ENCODE results near the gene IL36G. TPM values are rescaled to one million over a fixed set of nuclear protein-coding genes. Genes with fewer than 3 reads are reported as not detected.

The IL36G gene
- total RNA-seq, 2 experiments from 2014 or later, result not detected

DNA sequence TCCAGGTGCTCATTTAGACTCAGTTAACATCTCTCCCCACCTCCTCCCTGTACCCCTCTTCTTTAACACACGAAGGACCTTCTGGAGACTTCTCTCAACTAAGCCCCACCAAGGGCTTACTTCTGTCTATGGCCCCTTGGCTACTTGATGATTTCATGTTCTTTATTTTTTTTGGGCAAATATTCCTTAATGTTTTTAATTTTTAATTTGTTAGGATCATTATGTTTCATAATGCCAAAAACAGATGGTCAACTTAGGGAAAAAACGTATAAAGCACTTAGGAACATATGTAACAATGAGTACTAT, 40.9 kb upstream of the IL36G start:
- BruUV-seq (replicated peaks), result no TSS peak
- Histone ChIP-seq H3K4me3 (ENCODE audit: low read depth, low read length, poor library complexity, severe bottlenecking) (no peak overlapping the region), H3K9me2 (ENCODE audit: insufficient read depth, low read length) (no peaks in the 10 kb centered on the region), H3K4me2 (ENCODE audit: low read length) (no peak overlapping the region), H3K79me2 (ENCODE audit: insufficient read depth, low read depth, low read length) (no peaks in the 10 kb centered on the region), H3K4me1 (ENCODE audit: insufficient read depth, low read length, poor library complexity, severe bottlenecking) (no peaks in the 10 kb centered on the region), H3K36me3 (ENCODE audit: insufficient read depth, low read length) (no peaks in the 10 kb centered on the region), H3K27ac (ENCODE audit: low read depth, low read length, poor library complexity, severe bottlenecking) (no peak overlapping the region), H4K20me1 (ENCODE audit: insufficient read depth, low read length) (no peaks in the 10 kb centered on the region), H2AFZ (ENCODE audit: low read length) (no peak overlapping the region), H3K9me3 (ENCODE audit: low read length) (no peaks in the 10 kb centered on the region)
- no peak for DNase-seq (ENCODE audit: low spot score)
- intact Hi-C loops (cut with micrococcal nuclease; ENCODE audit: unreplicated experiment), result no loop called here
- POLR2A ChIA-PET, result no interaction called here
- TF ChIP-seq, protein P1, sequence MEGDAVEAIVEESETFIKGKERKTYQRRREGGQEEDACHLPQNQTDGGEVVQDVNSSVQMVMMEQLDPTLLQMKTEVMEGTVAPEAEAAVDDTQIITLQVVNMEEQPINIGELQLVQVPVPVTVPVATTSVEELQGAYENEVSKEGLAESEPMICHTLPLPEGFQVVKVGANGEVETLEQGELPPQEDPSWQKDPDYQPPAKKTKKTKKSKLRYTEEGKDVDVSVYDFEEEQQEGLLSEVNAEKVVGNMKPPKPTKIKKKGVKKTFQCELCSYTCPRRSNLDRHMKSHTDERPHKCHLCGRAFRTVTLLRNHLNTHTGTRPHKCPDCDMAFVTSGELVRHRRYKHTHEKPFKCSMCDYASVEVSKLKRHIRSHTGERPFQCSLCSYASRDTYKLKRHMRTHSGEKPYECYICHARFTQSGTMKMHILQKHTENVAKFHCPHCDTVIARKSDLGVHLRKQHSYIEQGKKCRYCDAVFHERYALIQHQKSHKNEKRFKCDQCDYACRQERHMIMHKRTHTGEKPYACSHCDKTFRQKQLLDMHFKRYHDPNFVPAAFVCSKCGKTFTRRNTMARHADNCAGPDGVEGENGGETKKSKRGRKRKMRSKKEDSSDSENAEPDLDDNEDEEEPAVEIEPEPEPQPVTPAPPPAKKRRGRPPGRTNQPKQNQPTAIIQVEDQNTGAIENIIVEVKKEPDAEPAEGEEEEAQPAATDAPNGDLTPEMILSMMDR (conservative IDR thresholded peaks at IDR 0.05; ENCODE audit: low read length), result no peak
- TF ChIP-seq EZH2phosphoT487 (IDR thresholded peaks at IDR 0.05; ENCODE audit: borderline replicate concordance, low read depth, low read length), result no peak
- CTCF ChIA-PET (ENCODE audit: unreplicated experiment), result no interaction called here

DNA sequence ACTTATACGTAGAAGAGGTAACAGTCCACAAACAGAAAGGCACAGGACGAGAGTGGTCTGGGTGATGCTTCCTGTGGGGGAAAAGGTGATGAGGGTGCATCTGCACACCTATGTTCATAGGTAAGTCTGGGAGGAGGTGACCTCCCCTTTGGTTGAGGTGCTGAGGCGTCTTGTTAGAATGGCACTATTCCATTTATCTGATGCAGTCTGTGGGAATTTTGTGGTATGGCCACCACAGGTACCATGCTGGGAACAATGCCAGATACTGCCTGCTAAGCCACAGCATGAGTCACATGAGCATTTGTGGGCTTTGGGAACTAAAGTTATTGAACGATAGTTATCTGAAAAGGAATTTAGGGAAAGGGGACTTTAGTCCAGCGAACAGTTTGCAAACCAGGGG, 38.9 kb upstream of the IL36G start:
- no peaks in the 10 kb centered on the region for H3K79me2 ChIP-seq (ENCODE audit: insufficient read depth, low read depth, low read length)
- no peak for TF ChIP-seq EZH2phosphoT487 (IDR thresholded peaks at IDR 0.05; ENCODE audit: borderline replicate concordance, low read depth, low read length)
- TF ChIP-seq, protein P1 (conservative IDR thresholded peaks at IDR 0.05; ENCODE audit: low read length), result no peak
- H3K4me1 ChIP-seq (ENCODE audit: insufficient read depth, low read length, poor library complexity, severe bottlenecking), result no peaks in the 10 kb centered on the region
- POLR2A ChIA-PET, result no interaction called here
- H4K20me1 ChIP-seq (ENCODE audit: insufficient read depth, low read length), result no peaks in the 10 kb centered on the region
- H3K4me3 ChIP-seq (ENCODE audit: low read depth, low read length, poor library complexity, severe bottlenecking), result no peak overlapping the region
- no peaks in the 10 kb centered on the region for H3K9me2 ChIP-seq (ENCODE audit: insufficient read depth, low read length)
- no peak for DNase-seq (ENCODE audit: low spot score)
- H2AFZ ChIP-seq (ENCODE audit: low read length), result no peak overlapping the region
- CTCF ChIA-PET (ENCODE audit: unreplicated experiment), result no interaction called here
- no peak overlapping the region for H3K27ac ChIP-seq (ENCODE audit: low read depth, low read length, poor library complexity, severe bottlenecking)
- H3K36me3 ChIP-seq (ENCODE audit: insufficient read depth, low read length), result no peaks in the 10 kb centered on the region
- H3K9me3 ChIP-seq (ENCODE audit: low read length), result no peaks in the 10 kb centered on the region
- H3K4me2 ChIP-seq (ENCODE audit: low read length), result no peak overlapping the region
- no TSS peak for BruUV-seq (replicated peaks)
- intact Hi-C loops (cut with micrococcal nuclease; ENCODE audit: unreplicated experiment), result no loop called here

DNA sequence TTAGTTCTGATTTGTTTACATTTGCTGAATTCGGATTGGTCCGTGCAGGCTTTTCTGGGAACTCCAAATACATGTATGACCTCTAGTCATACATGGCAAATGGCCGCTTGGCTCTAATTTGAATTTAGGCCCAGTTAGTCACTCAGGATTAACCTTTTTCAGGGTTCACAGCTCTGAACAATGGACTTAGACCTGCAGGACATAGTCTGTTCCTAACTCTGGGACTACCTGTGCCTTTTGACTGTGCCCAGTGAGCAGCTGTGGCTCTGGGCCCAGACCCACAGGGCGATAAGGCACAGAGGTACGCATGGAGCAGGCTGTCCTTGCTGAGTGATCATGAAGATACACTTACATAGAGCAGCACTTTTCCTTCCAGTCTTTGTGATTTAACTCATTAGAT, 38.4 kb upstream of the IL36G start:
- H3K4me1 ChIP-seq (ENCODE audit: insufficient read depth, low read length, poor library complexity, severe bottlenecking), result no peaks in the 10 kb centered on the region
- H3K27ac ChIP-seq (ENCODE audit: low read depth, low read length, poor library complexity, severe bottlenecking), result no peak overlapping the region
- intact Hi-C loops (cut with micrococcal nuclease; ENCODE audit: unreplicated experiment), result no loop called here
- TF ChIP-seq, protein P1 (conservative IDR thresholded peaks at IDR 0.05; ENCODE audit: low read length), result no peak
- no peak for TF ChIP-seq EZH2phosphoT487 (IDR thresholded peaks at IDR 0.05; ENCODE audit: borderline replicate concordance, low read depth, low read length)
- no peak overlapping the region for H3K4me3 ChIP-seq (ENCODE audit: low read depth, low read length, poor library complexity, severe bottlenecking)
- no peak overlapping the region for H3K4me2 ChIP-seq (ENCODE audit: low read length)
- H4K20me1 ChIP-seq (ENCODE audit: insufficient read depth, low read length), result no peaks in the 10 kb centered on the region
- H3K36me3 ChIP-seq (ENCODE audit: insufficient read depth, low read length), result no peaks in the 10 kb centered on the region
- BruUV-seq (replicated peaks), result no TSS peak
- no peak overlapping the region for H2AFZ ChIP-seq (ENCODE audit: low read length)
- H3K9me3 ChIP-seq (ENCODE audit: low read length), result no peaks in the 10 kb centered on the region
- H3K9me2 ChIP-seq (ENCODE audit: insufficient read depth, low read length), result no peaks in the 10 kb centered on the region
- ChIA-PET POLR2A (interaction anchor here (0.9 kb wide), 1 partner anchor 190 kb away, joined by 4 read pairs; no protein-coding TSS in a partner anchor), CTCF (ENCODE audit: unreplicated experiment) (no interaction called here)
- DNase-seq (ENCODE audit: low spot score), result no peak
- no peaks in the 10 kb centered on the region for H3K79me2 ChIP-seq (ENCODE audit: insufficient read depth, low read depth, low read length)
